Measurements from ENCODE around the gene RASL10A. TPM values are rescaled to one million over a fixed set of nuclear protein-coding genes. Genes with fewer than 3 reads are reported as not detected.

The RASL10A gene
- total RNA-seq, 1 donor: 0.86 TPM

- no peak overlapping the region for H3K4me3 ChIP-seq (ENCODE audit: low read depth, low read length)
- DNase-seq (ENCODE audit: low read depth): no peak
- no peak for TF ChIP-seq CTCF (IDR thresholded peaks at IDR 0.05; ENCODE audit: insufficient read depth, low read depth, low read length)
These were observed 9.9 kb upstream of the RASL10A start for GRCh38 chr22:29325356-29325755.

GRCh38 chr22:29323641-29324040 is 8.1 kb upstream of the RASL10A start:
- TF ChIP-seq CTCF (IDR thresholded peaks at IDR 0.05; ENCODE audit: insufficient read depth, low read depth, low read length): no peak
- no peak for DNase-seq (ENCODE audit: low read depth)
- H3K4me3 ChIP-seq (ENCODE audit: low read depth, low read length): no peak overlapping the region

GRCh38 chr22:29320546-29320945 is 5.0 kb upstream of the RASL10A start:
- no peak overlapping the region for H3K4me3 ChIP-seq (ENCODE audit: low read depth, low read length)
- TF ChIP-seq CTCF (IDR thresholded peaks at IDR 0.05; ENCODE audit: insufficient read depth, low read depth, low read length): peak; percentile 16
- DNase-seq (ENCODE audit: low read depth): no peak

- no peak for DNase-seq (ENCODE audit: low read depth)
- no peak overlapping the region for H3K4me3 ChIP-seq (ENCODE audit: low read depth, low read length)
- no peak for TF ChIP-seq CTCF (IDR thresholded peaks at IDR 0.05; ENCODE audit: insufficient read depth, low read depth, low read length)
These were observed 3.6 kb upstream of the RASL10A start for GRCh38 chr22:29319072-29319471.

GRCh38 chr22:29317827-29318454 is 2.4 kb upstream of the RASL10A start:
- H3K4me3 ChIP-seq (ENCODE audit: low read depth, low read length): no peak overlapping the region
- TF ChIP-seq CTCF (IDR thresholded peaks at IDR 0.05; ENCODE audit: insufficient read depth, low read depth, low read length): no peak
- DNase-seq (ENCODE audit: low read depth): no peak

- TF ChIP-seq CTCF (IDR thresholded peaks at IDR 0.05; ENCODE audit: insufficient read depth, low read depth, low read length): no peak
- H3K4me3 ChIP-seq (ENCODE audit: low read depth, low read length): no peak overlapping the region
- no peak for DNase-seq (ENCODE audit: low read depth)
These were observed 788 bp upstream of the RASL10A start for GRCh38 chr22:29316141-29316828.

All from fibroblast of villous mesenchyme (primary cell).